IMR-90 (cell line): Measurements from ENCODE around the gene PDE6H.

Experiments
- CHD1 ChIP-seq: IDR thresholded peaks from 2 replicates; pipeline ENCODE4 v1.6.1; 2012; ENCODE audit warnings: low read depth, low read length, improper control_type of control experiment
- CTCF ChIP-seq: conservative IDR thresholded peaks from 2 replicates; pipeline ENCODE4 v1.5.1; 2012; ENCODE audit warnings: mild to moderate bottlenecking, low read depth, low read length, improper control_type of control experiment
- ELK1 ChIP-seq: fragments of 150-350 bp; IDR thresholded peaks from 2 replicates; pipeline ENCODE4 v1.6.1; 2016; ENCODE audit warnings: low read depth, mild to moderate bottlenecking, low read length, moderate library complexity, borderline replicate concordance
- MAZ ChIP-seq: IDR thresholded peaks from 2 replicates; pipeline ENCODE4 v1.6.1; 2012; ENCODE audit warnings: low read depth, mild to moderate bottlenecking, low read length, improper control_type of control experiment, moderate library complexity, borderline replicate concordance
- NFE2L2 ChIP-seq: fragments of 150-350 bp; IDR thresholded peaks from 2 replicates; pipeline ENCODE4 v1.6.1; 2016; ENCODE audit warnings: low read depth, mild to moderate bottlenecking, low read length
- POLR2A ChIP-seq: IDR thresholded peaks from 2 replicates; pipeline ENCODE4 v1.6.1; 2012; ENCODE audit warnings: mild to moderate bottlenecking, low read depth, low read length
- RAD21 ChIP-seq: IDR thresholded peaks from 2 replicates; pipeline ENCODE4 v1.6.1; 2012; ENCODE audit warnings: low read length, improper control_type of control experiment
- RCOR1 ChIP-seq: IDR thresholded peaks from 2 replicates; pipeline ENCODE4 v1.6.1; 2012; ENCODE audit warnings: mild to moderate bottlenecking, low read length, improper control_type of control experiment; ENCODE audit not compliant: insufficient replicate concordance
- SMC3 ChIP-seq: fragments of 150-350 bp; IDR thresholded peaks from 2 replicates; pipeline ENCODE4 v1.6.1; 2016; ENCODE audit warnings: low read depth, mild to moderate bottlenecking, antibody characterized with exemption, low read length, moderate library complexity

- no peak for TF ChIP-seq CTCF
- peak; percentile 22; the same call in 1 of the 2 replicates for TF ChIP-seq RAD21
- no peak for TF ChIP-seq CHD1
- TF ChIP-seq POLR2A, result no peak
- no peak for TF ChIP-seq SMC3
- no peak for TF ChIP-seq MAZ
- no peak for TF ChIP-seq RCOR1
- TF ChIP-seq ELK1, result no peak
- TF ChIP-seq NFE2L2, result peak; percentile 41; the same call in 1 of the 2 replicates
Observed at GRCh38 chr12:14952299-14952921, 20.4 kb upstream of the PDE6H start.
